Measurements from ENCODE around the gene GJA3.

GJA3 gene

GRCh38 chr13:20150561-20150960 lies 10.3 kb downstream of the GJA3 start:
- no peak for TF ChIP-seq CTCF (conservative IDR thresholded peaks at IDR 0.05; ENCODE audit: control insufficient read depth, insufficient read depth, low read depth, low read length)
- no peak overlapping the region for H3K4me3 ChIP-seq (ENCODE audit: control insufficient read depth, low read depth, low read length)
- DNase-seq (ENCODE audit: low read depth): no peak

- DNase-seq (ENCODE audit: low read depth): no peak
- no peak overlapping the region for H3K4me3 ChIP-seq (ENCODE audit: control insufficient read depth, low read depth, low read length)
- no peak for TF ChIP-seq CTCF (conservative IDR thresholded peaks at IDR 0.05; ENCODE audit: control insufficient read depth, insufficient read depth, low read depth, low read length)
Observed at GRCh38 chr13:20149762-20150161, 11.1 kb downstream of the GJA3 start.

GRCh38 chr13:20148501-20149183 lies 12.2 kb downstream of the GJA3 start:
- no peak for DNase-seq (ENCODE audit: low read depth)
- TF ChIP-seq CTCF (conservative IDR thresholded peaks at IDR 0.05; ENCODE audit: control insufficient read depth, insufficient read depth, low read depth, low read length): no peak
- H3K4me3 ChIP-seq (ENCODE audit: control insufficient read depth, low read depth, low read length): no peak overlapping the region

- no peak for DNase-seq (ENCODE audit: low read depth)
- H3K4me3 ChIP-seq (ENCODE audit: control insufficient read depth, low read depth, low read length): no peak overlapping the region
- no peak for TF ChIP-seq CTCF (conservative IDR thresholded peaks at IDR 0.05; ENCODE audit: control insufficient read depth, insufficient read depth, low read depth, low read length)
Observed at GRCh38 chr13:20146381-20146780, 14.5 kb downstream of the GJA3 start.

GRCh38 chr13:20145521-20145920 lies 15.3 kb downstream of the GJA3 start:
- DNase-seq (ENCODE audit: low read depth): no peak
- no peak overlapping the region for H3K4me3 ChIP-seq (ENCODE audit: control insufficient read depth, low read depth, low read length)
- no peak for TF ChIP-seq CTCF (conservative IDR thresholded peaks at IDR 0.05; ENCODE audit: control insufficient read depth, insufficient read depth, low read depth, low read length)

- no peak for TF ChIP-seq CTCF (conservative IDR thresholded peaks at IDR 0.05; ENCODE audit: control insufficient read depth, insufficient read depth, low read depth, low read length)
- DNase-seq (ENCODE audit: low read depth): no peak
- H3K4me3 ChIP-seq (ENCODE audit: control insufficient read depth, low read depth, low read length): no peak overlapping the region
Observed at GRCh38 chr13:20144141-20144850, 16.6 kb downstream of the GJA3 start.

Data from fibroblast of mammary gland (primary cell).